ENCODE results near the gene ZNF385C. TPM values are rescaled to one million over a fixed set of nuclear protein-coding genes. Genes with fewer than 3 reads are reported as not detected.
A peak's percentile ranks its signal among the peaks of the same experiment; 100 is the strongest.

The ZNF385C gene
- total and polyA plus RNA-seq, 2 of the 13 experiments (the other 11 are each of a cell fraction or from before 2014, with no cell fraction given) = 2.3 to 6.1 TPM

GRCh38 chr17:42050393-42051012, 47.8 kb downstream of the ZNF385C start, which contains the start of gene C17orf113 (continued):
- TF ChIP-seq SP1 (IDR thresholded peaks at IDR 0.05) (no peak), SP1 (CRISPR knock-in tag; IDR thresholded peaks at IDR 0.05) (peak; percentile 37; the same call in 1 of the 2 replicates), SPEN (CRISPR knock-in tag; IDR thresholded peaks at IDR 0.05; ENCODE audit: low read depth) (peak; percentile 86), ZSCAN31 (CRISPR knock-in tag; IDR thresholded peaks at IDR 0.05; ENCODE audit: low read depth) (peak; percentile 73; the same call in 1 of the 2 replicates), ZNF180 (CRISPR knock-in tag; IDR thresholded peaks at IDR 0.05; ENCODE audit: borderline replicate concordance, low read depth) (no peak), SAP130 (CRISPR knock-in tag; IDR thresholded peaks at IDR 0.05; ENCODE audit: low read depth) (peak; percentile 32; the same call in 1 of the 2 replicates), WIZ (CRISPR knock-in tag; IDR thresholded peaks at IDR 0.05) (0 out of 2 replicates have a peak, but pooled peaks have one; percentile 64), MED1 (CRISPR knock-in tag; IDR thresholded peaks at IDR 0.05) (peak; percentile 51; the same call in 1 of the 2 replicates), KLF16 (CRISPR knock-in tag; IDR thresholded peaks at IDR 0.05) (peak in 1 of 2 experiments; percentile 47; a peak in 1 of 4 replicates), KIAA2018 (CRISPR knock-in tag; IDR thresholded peaks at IDR 0.05; ENCODE audit: borderline replicate concordance) (no peak), MIXL1 (CRISPR knock-in tag; IDR thresholded peaks at IDR 0.05) (0 out of 2 replicates have a peak, but pooled peaks have one; percentile 10), TBX2 (CRISPR knock-in tag; IDR thresholded peaks at IDR 0.05; ENCODE audit: borderline replicate concordance) (peak; percentile 68), ZSCAN21 (CRISPR knock-in tag; IDR thresholded peaks at IDR 0.05; ENCODE audit: borderline replicate concordance) (peak; percentile 52; the same call in 1 of the 2 replicates), SAFB2 (CRISPR knock-in tag; IDR thresholded peaks at IDR 0.05; ENCODE audit: borderline replicate concordance, low read depth) (peak; percentile 74; the same call in 1 of the 2 replicates), RBM22 (optimal IDR thresholded peaks at IDR 0.05; ENCODE audit: low read length) (no peak), ZNF547 (CRISPR knock-in tag; IDR thresholded peaks at IDR 0.05) (0 out of 2 replicates have a peak, but pooled peaks have one; percentile 35), ZNF501 (CRISPR knock-in tag; IDR thresholded peaks at IDR 0.05) (peak; percentile 54; the same call in 1 of the 2 replicates), POGZ (CRISPR knock-in tag; IDR thresholded peaks at IDR 0.05) (peak; percentile 47; the same call in 1 of the 2 replicates)
- TF ChIP-seq, protein P1, sequence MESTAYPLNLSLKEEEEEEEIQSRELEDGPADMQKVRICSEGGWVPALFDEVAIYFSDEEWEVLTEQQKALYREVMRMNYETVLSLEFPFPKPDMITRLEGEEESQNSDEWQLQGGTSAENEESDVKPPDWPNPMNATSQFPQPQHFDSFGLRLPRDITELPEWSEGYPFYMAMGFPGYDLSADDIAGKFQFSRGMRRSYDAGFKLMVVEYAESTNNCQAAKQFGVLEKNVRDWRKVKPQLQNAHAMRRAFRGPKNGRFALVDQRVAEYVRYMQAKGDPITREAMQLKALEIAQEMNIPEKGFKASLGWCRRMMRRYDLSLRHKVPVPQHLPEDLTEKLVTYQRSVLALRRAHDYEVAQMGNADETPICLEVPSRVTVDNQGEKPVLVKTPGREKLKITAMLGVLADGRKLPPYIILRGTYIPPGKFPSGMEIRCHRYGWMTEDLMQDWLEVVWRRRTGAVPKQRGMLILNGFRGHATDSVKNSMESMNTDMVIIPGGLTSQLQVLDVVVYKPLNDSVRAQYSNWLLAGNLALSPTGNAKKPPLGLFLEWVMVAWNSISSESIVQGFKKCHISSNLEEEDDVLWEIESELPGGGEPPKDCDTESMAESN (CRISPR knock-in tag; conservative IDR thresholded peaks at IDR 0.05) = no peak; the same call in 1 of the 2 replicates
